Measurements from ENCODE around the gene ZC3H6. TPM values are rescaled to one million over a fixed set of nuclear protein-coding genes. Genes with fewer than 3 reads are reported as not detected.

Gene ZC3H6
- total and polyA plus RNA-seq, 12 donors, result 0.83 to 29.5 (median 25.0) TPM

DNA sequence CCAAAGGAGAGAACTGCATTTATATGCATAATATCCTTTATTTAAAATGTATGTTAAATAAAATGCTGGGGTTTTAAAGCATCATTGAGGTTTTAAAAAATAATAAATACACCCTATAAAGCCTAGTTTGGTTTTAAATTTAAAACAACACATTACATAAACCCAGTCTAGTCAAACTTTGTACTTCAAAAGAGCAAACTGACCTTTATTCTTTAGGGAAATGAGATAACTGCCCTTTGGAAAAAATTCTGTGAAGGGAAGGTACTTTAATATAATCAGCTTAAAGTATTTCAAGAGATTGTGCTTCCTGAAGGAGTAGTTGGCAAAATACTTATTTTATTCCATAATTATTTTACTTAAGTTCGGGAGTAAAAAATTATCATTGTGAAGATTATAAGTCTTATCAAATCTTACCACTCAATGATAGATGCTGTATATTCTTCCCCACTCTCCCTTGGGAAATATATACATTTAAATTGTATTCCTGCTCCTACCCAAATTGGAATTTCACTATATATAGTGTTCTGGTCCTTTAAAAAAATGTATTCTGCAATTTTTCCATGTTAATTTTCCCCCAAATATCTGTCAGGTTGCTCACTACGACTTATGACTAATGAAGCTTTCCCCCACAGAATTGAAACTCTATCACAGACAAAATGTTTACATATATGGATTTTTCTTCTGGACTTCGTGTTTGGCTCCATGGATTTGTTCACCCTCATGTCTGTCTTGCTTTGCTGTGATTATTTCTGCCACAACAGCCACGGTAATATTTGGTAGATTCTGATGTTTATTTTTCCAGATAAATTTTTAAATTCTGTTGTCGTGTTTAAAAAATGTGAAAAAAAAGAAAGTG, 42.1 kb downstream of the ZC3H6 start:
- H3K27me3 ChIP-seq, result no peaks in the 10 kb centered on the region
- no peak overlapping the region for H3K27ac ChIP-seq
- H3K4me3 ChIP-seq, result no peak overlapping the region
- WGBS, 2 donors, result 77 to 79% methylated on average over 5 of the region's 5 CpGs
- H3K9me3 ChIP-seq, result no peaks in the 10 kb centered on the region
- no peak for ATAC-seq
- H3K36me3 ChIP-seq, result peaks cover 0 to 84% (median 10%) of the 10 kb centered on the region in 9 donors
- intact Hi-C loops (cut with DNase I), result loop anchor here in 1 of 10 donors (10.0 kb wide), 1 partner anchor 63 kb away; the partner anchor contains the start of gene ZC3H8
- TF ChIP-seq, protein P1, sequence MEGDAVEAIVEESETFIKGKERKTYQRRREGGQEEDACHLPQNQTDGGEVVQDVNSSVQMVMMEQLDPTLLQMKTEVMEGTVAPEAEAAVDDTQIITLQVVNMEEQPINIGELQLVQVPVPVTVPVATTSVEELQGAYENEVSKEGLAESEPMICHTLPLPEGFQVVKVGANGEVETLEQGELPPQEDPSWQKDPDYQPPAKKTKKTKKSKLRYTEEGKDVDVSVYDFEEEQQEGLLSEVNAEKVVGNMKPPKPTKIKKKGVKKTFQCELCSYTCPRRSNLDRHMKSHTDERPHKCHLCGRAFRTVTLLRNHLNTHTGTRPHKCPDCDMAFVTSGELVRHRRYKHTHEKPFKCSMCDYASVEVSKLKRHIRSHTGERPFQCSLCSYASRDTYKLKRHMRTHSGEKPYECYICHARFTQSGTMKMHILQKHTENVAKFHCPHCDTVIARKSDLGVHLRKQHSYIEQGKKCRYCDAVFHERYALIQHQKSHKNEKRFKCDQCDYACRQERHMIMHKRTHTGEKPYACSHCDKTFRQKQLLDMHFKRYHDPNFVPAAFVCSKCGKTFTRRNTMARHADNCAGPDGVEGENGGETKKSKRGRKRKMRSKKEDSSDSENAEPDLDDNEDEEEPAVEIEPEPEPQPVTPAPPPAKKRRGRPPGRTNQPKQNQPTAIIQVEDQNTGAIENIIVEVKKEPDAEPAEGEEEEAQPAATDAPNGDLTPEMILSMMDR (IDR thresholded peaks at IDR 0.05), result no peak
- DNase-seq, result no peak
- no peaks in the 10 kb centered on the region for H3K4me1 ChIP-seq

DNA sequence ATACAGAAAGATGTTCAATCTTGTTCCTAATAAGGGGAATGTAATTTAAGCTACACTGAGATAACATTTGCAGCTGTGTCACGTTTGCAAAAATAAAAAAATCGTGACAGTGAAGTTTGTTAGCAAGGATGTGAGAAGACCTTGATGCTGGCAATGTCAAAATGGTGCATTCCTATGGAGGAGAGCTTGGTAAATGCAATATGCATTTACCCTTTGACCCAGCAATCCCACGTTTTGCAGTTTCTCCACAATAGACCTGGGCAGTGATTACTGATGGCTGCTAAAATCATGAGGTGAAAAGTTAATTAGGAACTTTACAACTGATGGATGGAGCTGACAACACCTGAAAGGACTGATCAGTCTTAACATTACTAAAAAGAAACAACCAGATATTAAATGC, 43.1 kb downstream of the ZC3H6 start:
- DNase-seq (no peak), ATAC-seq (no peak)
- Histone ChIP-seq H3K36me3 (peaks cover 0 to 84% (median 8%) of the 10 kb centered on the region in 9 donors), H3K9me3 (no peaks in the 10 kb centered on the region), H3K27me3 (no peaks in the 10 kb centered on the region), H3K4me3 (no peak overlapping the region), H3K4me1 (no peaks in the 10 kb centered on the region), H3K27ac (no peak overlapping the region)
- TF ChIP-seq, protein P1 (IDR thresholded peaks at IDR 0.05), result no peak
- intact Hi-C loops (cut with DNase I), result loop anchor here in 1 of 10 donors (10.0 kb wide), 1 partner anchor 64 kb away; the partner anchor contains the start of gene ZC3H8
- 49 to 59% methylated on average over 3 of the region's 3 CpGs for WGBS, 2 donors

DNA sequence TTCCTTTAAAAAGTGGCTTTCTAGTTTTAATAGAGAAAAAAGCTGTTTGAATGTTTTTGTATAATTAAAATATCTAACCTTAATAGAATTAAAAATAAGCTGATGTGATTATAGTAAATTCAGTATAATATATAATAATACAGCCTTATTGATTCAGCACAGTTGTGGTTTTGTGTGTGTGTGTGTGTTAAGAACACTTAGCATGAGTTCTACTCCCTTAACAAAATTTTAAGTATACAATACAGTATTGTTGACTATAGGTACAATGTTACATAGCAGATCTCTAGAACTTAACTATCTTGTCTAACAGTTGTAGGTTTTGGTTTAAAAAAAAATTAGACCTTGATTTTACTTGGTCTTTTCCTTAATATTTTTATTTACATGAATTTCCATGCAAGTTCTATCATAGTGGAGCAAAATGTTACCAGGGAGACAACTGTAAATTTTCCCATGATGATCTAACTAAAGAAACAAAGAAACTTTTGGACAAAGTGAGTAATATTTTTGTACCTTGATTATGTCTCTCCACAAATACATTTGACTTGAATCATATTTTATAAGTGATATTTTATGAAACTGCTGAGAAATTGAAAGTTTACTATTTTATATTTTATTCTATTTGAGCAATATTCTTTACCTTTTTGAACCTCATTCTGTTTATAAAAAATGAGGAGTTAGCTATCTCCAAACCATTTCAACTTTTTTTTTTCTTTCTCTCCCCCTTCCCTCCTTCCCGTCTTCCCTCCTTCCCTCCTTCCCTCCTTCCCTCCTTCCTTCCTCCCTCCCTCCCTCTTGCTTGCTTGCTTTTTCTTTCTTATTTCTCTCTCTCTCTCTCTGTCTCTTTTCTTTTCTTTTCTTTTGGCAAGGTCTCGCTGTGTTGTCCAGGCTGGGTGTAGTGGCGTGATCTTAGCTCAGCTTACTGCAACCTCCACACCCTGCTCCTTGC, 46.3 kb downstream of the ZC3H6 start:
- TF ChIP-seq, protein P1 (IDR thresholded peaks at IDR 0.05), result no peak
- 90 to 93% methylated on average over 3 of the region's 3 CpGs for WGBS, 2 donors
- no peaks in the 10 kb centered on the region for H3K4me1 ChIP-seq
- ATAC-seq, result no peak
- no peak overlapping the region for H3K4me3 ChIP-seq
- H3K36me3 ChIP-seq, result peaks cover 0 to 87% (median 18%) of the 10 kb centered on the region in 9 donors
- intact Hi-C loops (cut with DNase I), result no loop called here
- H3K27ac ChIP-seq, result no peak overlapping the region
- no peaks in the 10 kb centered on the region for H3K9me3 ChIP-seq
- no peak for DNase-seq
- no peaks in the 10 kb centered on the region for H3K27me3 ChIP-seq

DNA sequence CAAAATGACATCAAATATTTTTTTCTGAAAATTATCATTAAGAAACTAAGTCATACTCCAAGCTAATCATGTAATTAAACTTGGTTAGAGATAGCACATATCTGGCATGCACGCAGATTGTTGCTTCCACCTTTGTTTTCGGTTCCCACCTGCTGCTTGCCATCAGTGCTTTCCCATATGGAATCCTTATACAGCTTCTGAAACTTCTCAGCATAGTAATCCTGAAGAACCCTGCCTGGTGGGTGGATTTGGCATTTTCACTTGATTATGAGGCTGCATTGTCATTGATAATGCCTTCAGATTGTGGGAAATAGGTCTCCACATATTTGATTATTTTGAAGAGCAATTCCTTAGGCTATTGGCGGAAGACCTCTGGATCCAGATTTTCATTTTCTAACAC, 47.5 kb downstream of the ZC3H6 start:
- TF ChIP-seq, protein P1 (IDR thresholded peaks at IDR 0.05), result no peak
- peaks cover 0 to 2% (median 0%) of the 10 kb centered on the region in 11 donors for H3K9me3 ChIP-seq
- no peak overlapping the region for H3K27ac ChIP-seq
- no peak for DNase-seq
- intact Hi-C loops (cut with DNase I), result no loop called here
- no peak overlapping the region for H3K4me3 ChIP-seq
- no peaks in the 10 kb centered on the region for H3K27me3 ChIP-seq
- ATAC-seq, result no peak
- whole genome bisulfite sequencing, 2 donors, result 92 to 94% methylated on average over 3 of the region's 3 CpGs
- H3K4me1 ChIP-seq, result no peaks in the 10 kb centered on the region
- H3K36me3 ChIP-seq, result peaks cover 0 to 87% (median 22%) of the 10 kb centered on the region in 9 donors

Data from heart right ventricle (tissue), 16 donors.